Breast epithelium (tissue), 3 donors: ENCODE results near the gene CGB7.

Experiments
- CTCF ChIP-seq, 3 donors: fragments of 450-650 bp; IDR thresholded peaks; one replicate each; pipeline ENCODE4 v1.5.1; 2016 to 2017; ENCODE audit warnings: antibody characterized with exemption in 3 of 3, mild to moderate bottlenecking in 3 of 3, moderate library complexity in 3 of 3
- POLR2A ChIP-seq: fragments of 450-650 bp; IDR thresholded peaks from one replicate; pipeline ENCODE4 v1.6.1; 2016; ENCODE audit warnings: antibody characterized with exemption, mild to moderate bottlenecking, moderate library complexity
- POLR2AphosphoS5 ChIP-seq, 3 donors: sonication (generic); formaldehyde crosslinking; IDR thresholded peaks; one replicate each; pipeline ENCODE4 v1.6.1; 2017; ENCODE audit warnings: antibody characterized with exemption in 3 of 3

- TF ChIP-seq CTCF (IDR thresholded peaks at IDR 0.05) (no peak), POLR2A (no peak), POLR2AphosphoS5 (IDR thresholded peaks at IDR 0.05) (no peak)
Measured at GRCh38 chr19:49064768-49065611, 7.4 kb upstream of the CGB7 start, which contains the start of gene NTF4.
